ENCODE results near the gene GRIP1.

DNA sequence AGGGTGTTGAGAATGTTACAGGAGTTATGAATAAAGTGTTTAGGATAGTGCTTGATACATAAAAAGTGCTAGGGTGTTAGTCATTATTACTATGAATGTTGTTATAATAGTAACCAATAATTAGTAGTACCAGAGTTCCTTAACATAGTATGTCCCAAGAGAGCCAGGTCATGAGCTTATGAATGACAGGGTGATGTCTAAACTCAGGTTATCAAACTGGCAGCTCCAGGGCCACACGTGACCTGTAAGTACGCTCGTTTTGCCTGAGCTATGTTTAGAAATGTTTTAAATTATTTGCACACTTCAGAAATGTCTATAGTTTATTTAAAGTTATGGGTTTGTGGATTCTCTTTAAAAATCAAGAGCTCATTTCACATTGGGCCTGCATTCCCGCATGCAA, 14.1 kb upstream of the GRIP1 start:
- TF ChIP-seq, protein P1, sequence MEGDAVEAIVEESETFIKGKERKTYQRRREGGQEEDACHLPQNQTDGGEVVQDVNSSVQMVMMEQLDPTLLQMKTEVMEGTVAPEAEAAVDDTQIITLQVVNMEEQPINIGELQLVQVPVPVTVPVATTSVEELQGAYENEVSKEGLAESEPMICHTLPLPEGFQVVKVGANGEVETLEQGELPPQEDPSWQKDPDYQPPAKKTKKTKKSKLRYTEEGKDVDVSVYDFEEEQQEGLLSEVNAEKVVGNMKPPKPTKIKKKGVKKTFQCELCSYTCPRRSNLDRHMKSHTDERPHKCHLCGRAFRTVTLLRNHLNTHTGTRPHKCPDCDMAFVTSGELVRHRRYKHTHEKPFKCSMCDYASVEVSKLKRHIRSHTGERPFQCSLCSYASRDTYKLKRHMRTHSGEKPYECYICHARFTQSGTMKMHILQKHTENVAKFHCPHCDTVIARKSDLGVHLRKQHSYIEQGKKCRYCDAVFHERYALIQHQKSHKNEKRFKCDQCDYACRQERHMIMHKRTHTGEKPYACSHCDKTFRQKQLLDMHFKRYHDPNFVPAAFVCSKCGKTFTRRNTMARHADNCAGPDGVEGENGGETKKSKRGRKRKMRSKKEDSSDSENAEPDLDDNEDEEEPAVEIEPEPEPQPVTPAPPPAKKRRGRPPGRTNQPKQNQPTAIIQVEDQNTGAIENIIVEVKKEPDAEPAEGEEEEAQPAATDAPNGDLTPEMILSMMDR (IDR thresholded peaks at IDR 0.05; ENCODE audit: borderline replicate concordance, extremely low read depth, low read length, poor library complexity, severe bottlenecking): no peak
- TF ChIP-seq EZH2 (IDR thresholded peaks at IDR 0.05; ENCODE audit: borderline replicate concordance, low read depth, low read length, severe bottlenecking): no peak

Measured in DND-41 (cell line).